ENCODE results near the gene GNAZ. TPM values are rescaled to one million over a fixed set of nuclear protein-coding genes. Genes with fewer than 3 reads are reported as not detected.

GNAZ gene
- total RNA-seq, 1 donor from 2014 or later: 1.1 TPM

GRCh38 chr22:23077627-23078461 is 7.5 kb downstream of the GNAZ start:
- H3K4me2 ChIP-seq (ENCODE audit: low read length): no peak overlapping the region
- H3K4me1 ChIP-seq (ENCODE audit: insufficient read depth, low read length): peaks cover 3% of the 10 kb centered on the region
- no peaks in the 10 kb centered on the region for H3K9me3 ChIP-seq (ENCODE audit: insufficient read depth, low read depth, low read length)
- FAIRE-seq: no peak
- no peaks in the 10 kb centered on the region for H3K36me3 ChIP-seq (ENCODE audit: insufficient read depth, low read length)
- no peaks in the 10 kb centered on the region for H3K27me3 ChIP-seq (ENCODE audit: insufficient read depth, low read length)
- Mint-ChIP-seq H3K27me3 (ENCODE audit: low read depth, unreplicated experiment) (peaks cover 55% of the 10 kb centered on the region), H3K4me1 (ENCODE audit: low read depth, unreplicated experiment) (peaks cover 2% of the 10 kb centered on the region), H3K36me3 (ENCODE audit: low read depth, unreplicated experiment) (no peaks in the 10 kb centered on the region), H3K27ac (ENCODE audit: unreplicated experiment) (no peak overlapping the region), H3K4me3 (ENCODE audit: unreplicated experiment) (no peak overlapping the region), H3K9me3 (ENCODE audit: unreplicated experiment) (peaks cover 3% of the 10 kb centered on the region)
- no peak overlapping the region for H3K4me3 ChIP-seq (ENCODE audit: insufficient read depth, low read depth, low read length)
- TF ChIP-seq EZH2 (IDR thresholded peaks at IDR 0.05; ENCODE audit: insufficient read depth, low read length) (no peak), CTCF (IDR thresholded peaks at IDR 0.05; ENCODE audit: insufficient read depth, low read depth, low read length) (no peak)
- peaks cover 8% of the 10 kb centered on the region for H4K20me1 ChIP-seq (ENCODE audit: insufficient read depth, low read length)
- H3K27ac ChIP-seq (ENCODE audit: low read depth, low read length): no peak overlapping the region
- DNase-seq (ENCODE audit: low read depth): no peak
- no peak overlapping the region for H2AFZ ChIP-seq (ENCODE audit: low read depth, low read length)
- H3K9ac ChIP-seq (ENCODE audit: low read length): no peak overlapping the region
- no peaks in the 10 kb centered on the region for H3K79me2 ChIP-seq (ENCODE audit: insufficient read depth, low read length)

- no peak overlapping the region for H3K4me3 Mint-ChIP-seq (ENCODE audit: unreplicated experiment)
- H3K27ac ChIP-seq (ENCODE audit: low read depth, low read length): no peak overlapping the region
- peaks cover 55% of the 10 kb centered on the region for H3K27me3 Mint-ChIP-seq (ENCODE audit: low read depth, unreplicated experiment)
- H3K4me1 Mint-ChIP-seq (ENCODE audit: low read depth, unreplicated experiment): peaks cover 2% of the 10 kb centered on the region
- DNase-seq (ENCODE audit: low read depth): no peak
- H3K4me2 ChIP-seq (ENCODE audit: low read length): no peak overlapping the region
- no peak for FAIRE-seq
- TF ChIP-seq EZH2 (IDR thresholded peaks at IDR 0.05; ENCODE audit: insufficient read depth, low read length) (no peak), CTCF (IDR thresholded peaks at IDR 0.05; ENCODE audit: insufficient read depth, low read depth, low read length) (no peak)
- no peaks in the 10 kb centered on the region for H3K36me3 ChIP-seq (ENCODE audit: insufficient read depth, low read length)
- H3K36me3 Mint-ChIP-seq (ENCODE audit: low read depth, unreplicated experiment): no peaks in the 10 kb centered on the region
- H4K20me1 ChIP-seq (ENCODE audit: insufficient read depth, low read length): peaks cover 5% of the 10 kb centered on the region
- peaks cover 3% of the 10 kb centered on the region for H3K9me3 Mint-ChIP-seq (ENCODE audit: unreplicated experiment)
- H3K9me3 ChIP-seq (ENCODE audit: insufficient read depth, low read depth, low read length): no peaks in the 10 kb centered on the region
- H2AFZ ChIP-seq (ENCODE audit: low read depth, low read length): no peak overlapping the region
- no peaks in the 10 kb centered on the region for H3K79me2 ChIP-seq (ENCODE audit: insufficient read depth, low read length)
- no peaks in the 10 kb centered on the region for H3K4me1 ChIP-seq (ENCODE audit: insufficient read depth, low read length)
- no peaks in the 10 kb centered on the region for H3K27me3 ChIP-seq (ENCODE audit: insufficient read depth, low read length)
- no peak overlapping the region for H3K9ac ChIP-seq (ENCODE audit: low read length)
- H3K4me3 ChIP-seq (ENCODE audit: insufficient read depth, low read depth, low read length): no peak overlapping the region
- no peak overlapping the region for H3K27ac Mint-ChIP-seq (ENCODE audit: unreplicated experiment)
These were observed 8.1 kb downstream of the GNAZ start for GRCh38 chr22:23078462-23078787.

GRCh38 chr22:23079240-23079768 is 9.0 kb downstream of the GNAZ start:
- Mint-ChIP-seq H3K4me3 (ENCODE audit: unreplicated experiment) (no peak overlapping the region), H3K9me3 (ENCODE audit: unreplicated experiment) (peaks cover 3% of the 10 kb centered on the region)

More at GRCh38 chr22:23079240-23079768, 9.0 kb downstream of the GNAZ start:
- H3K4me3 ChIP-seq (ENCODE audit: insufficient read depth, low read depth, low read length): no peak overlapping the region
- H3K27ac Mint-ChIP-seq (ENCODE audit: unreplicated experiment): no peak overlapping the region
- H4K20me1 ChIP-seq (ENCODE audit: insufficient read depth, low read length): peaks cover 5% of the 10 kb centered on the region
- no peaks in the 10 kb centered on the region for H3K4me1 ChIP-seq (ENCODE audit: insufficient read depth, low read length)
- H3K27ac ChIP-seq (ENCODE audit: low read depth, low read length): no peak overlapping the region
- no peak overlapping the region for H2AFZ ChIP-seq (ENCODE audit: low read depth, low read length)
- H3K36me3 ChIP-seq (ENCODE audit: insufficient read depth, low read length): no peaks in the 10 kb centered on the region
- H3K27me3 Mint-ChIP-seq (ENCODE audit: low read depth, unreplicated experiment): peaks cover 49% of the 10 kb centered on the region
- no peak for DNase-seq (ENCODE audit: low read depth)
- H3K36me3 Mint-ChIP-seq (ENCODE audit: low read depth, unreplicated experiment): no peaks in the 10 kb centered on the region
- H3K79me2 ChIP-seq (ENCODE audit: insufficient read depth, low read length): no peaks in the 10 kb centered on the region
- peaks cover 2% of the 10 kb centered on the region for H3K4me1 Mint-ChIP-seq (ENCODE audit: low read depth, unreplicated experiment)
- no peak overlapping the region for H3K9ac ChIP-seq (ENCODE audit: low read length)
- no peak for FAIRE-seq
- H3K4me2 ChIP-seq (ENCODE audit: low read length): no peak overlapping the region
- H3K9me3 ChIP-seq (ENCODE audit: insufficient read depth, low read depth, low read length): no peaks in the 10 kb centered on the region
- no peak for TF ChIP-seq EZH2 (IDR thresholded peaks at IDR 0.05; ENCODE audit: insufficient read depth, low read length)
- TF ChIP-seq CTCF (IDR thresholded peaks at IDR 0.05; ENCODE audit: insufficient read depth, low read depth, low read length): no peak
- no peaks in the 10 kb centered on the region for H3K27me3 ChIP-seq (ENCODE audit: insufficient read depth, low read length)

Measured in astrocyte (in vitro differentiated cells and primary cell).